ENCODE results near the gene FCHSD1.

Gene FCHSD1

DNA sequence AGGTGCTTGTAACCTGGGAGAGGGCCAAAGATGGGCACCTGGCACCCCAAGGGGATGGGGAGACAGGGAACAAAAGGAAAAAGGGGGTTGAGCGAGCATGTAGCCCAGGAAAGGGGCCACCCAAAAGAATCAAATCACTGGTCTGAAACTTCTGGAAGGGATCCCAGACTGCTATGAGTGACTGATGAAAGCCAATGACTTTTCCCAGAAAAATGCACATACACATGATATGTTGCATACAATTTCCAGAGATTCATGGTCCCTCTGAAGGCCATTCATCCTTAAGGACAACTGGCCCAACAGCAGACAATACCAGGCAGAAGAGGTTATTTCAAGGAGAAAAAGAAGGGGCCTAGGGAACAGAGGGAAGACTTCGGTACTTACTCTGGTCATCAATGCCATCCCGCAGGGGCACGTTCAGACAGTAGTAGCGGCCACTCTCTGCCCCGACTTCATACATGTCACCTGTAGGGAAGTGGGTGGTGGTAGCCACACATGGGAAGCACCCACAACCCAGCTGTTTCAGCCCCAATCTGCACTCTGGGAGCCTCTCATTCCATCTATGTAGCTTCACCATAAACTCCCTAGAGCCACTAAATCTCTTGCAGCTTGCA is 22.9 kb downstream of the FCHSD1 start:
- H4K91ac ChIP-seq (ENCODE audit: low read depth, low read length): no peak overlapping the region
- no peak overlapping the region for H3K27ac ChIP-seq (ENCODE audit: low read depth, low read length)
- H4K12ac ChIP-seq (ENCODE audit: low read depth, low read length): no peak overlapping the region
- H3K9ac ChIP-seq (ENCODE audit: low read length): no peak overlapping the region
- WGBS (ENCODE audit: extremely low coverage, insufficient coverage, insufficient read length): no CpG with 5 or more reads among the region's 6 CpGs
- no peak overlapping the region for H4K8ac ChIP-seq (ENCODE audit: low read depth, low read length)
- no peak overlapping the region for H2AFZ ChIP-seq (ENCODE audit: insufficient read depth, low read length, poor library complexity)
- no peak overlapping the region for H2BK120ac ChIP-seq (ENCODE audit: insufficient read depth, low read length, poor library complexity)
- no peaks in the 10 kb centered on the region for H3K4me1 ChIP-seq (ENCODE audit: control insufficient read depth in 1 of 2, insufficient read depth in 2 of 2, low read length in 2 of 2)
- H2BK12ac ChIP-seq (ENCODE audit: low read length): no peak overlapping the region
- no peaks in the 10 kb centered on the region for H3K79me2 ChIP-seq (ENCODE audit: control insufficient read depth, insufficient read depth, low read length, poor library complexity)
- H3K18ac ChIP-seq (ENCODE audit: low read length): no peak overlapping the region
- no peak overlapping the region for H3K14ac ChIP-seq (ENCODE audit: low read length)
- H3K36me3 ChIP-seq (ENCODE audit: control insufficient read depth in 1 of 2, insufficient read depth in 2 of 2, low read length in 2 of 2): peaks cover 36 to 48% of the 10 kb centered on the region in 2 experiments
- H3K4me2 ChIP-seq (ENCODE audit: low read length): no peak overlapping the region
- no peak overlapping the region for H3K4me3 ChIP-seq (ENCODE audit: low read depth, low read length)
- H3K9me3 ChIP-seq (ENCODE audit: insufficient read depth, low read depth, low read length): no peaks in the 10 kb centered on the region
- H3K4ac ChIP-seq (ENCODE audit: low read depth, low read length): no peak overlapping the region
- no peak overlapping the region for H3K23ac ChIP-seq (ENCODE audit: low read length)
- H2AK5ac ChIP-seq (ENCODE audit: low read length): no peak overlapping the region
- no peak overlapping the region for H2BK5ac ChIP-seq (ENCODE audit: low read depth, low read length, poor library complexity)
- no peak for DNase-seq
- no peaks in the 10 kb centered on the region for H3K27me3 ChIP-seq (ENCODE audit: insufficient read depth, low read length)
- H3K79me1 ChIP-seq (ENCODE audit: low read length): no peaks in the 10 kb centered on the region

DNA sequence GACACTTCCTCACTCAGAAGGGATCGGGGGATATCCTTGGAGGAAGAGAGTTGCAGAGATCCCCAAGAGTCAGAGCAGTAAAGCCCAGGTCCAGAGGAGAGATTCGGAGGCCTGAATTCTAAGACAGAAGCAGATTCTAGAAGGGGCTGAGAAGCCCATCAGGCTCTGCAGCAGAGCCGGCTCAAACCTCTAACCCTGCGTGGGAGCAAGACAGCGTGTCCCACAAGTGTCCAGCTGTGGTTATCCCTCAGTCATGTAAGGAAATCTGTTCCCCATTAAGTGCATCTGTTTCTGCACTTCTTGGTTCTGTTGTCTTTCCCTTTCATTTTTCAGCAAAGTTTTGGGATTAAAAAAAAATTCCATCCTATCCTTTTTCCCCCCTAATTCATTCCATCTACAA is 27.6 kb downstream of the FCHSD1 start:
- Histone ChIP-seq H3K4ac (ENCODE audit: low read depth, low read length) (no peak overlapping the region), H4K91ac (ENCODE audit: low read depth, low read length) (no peak overlapping the region), H4K12ac (ENCODE audit: low read depth, low read length) (no peak overlapping the region), H2AFZ (ENCODE audit: insufficient read depth, low read length, poor library complexity) (no peak overlapping the region), H3K27ac (ENCODE audit: low read depth, low read length) (no peak overlapping the region), H2BK12ac (ENCODE audit: low read length) (no peak overlapping the region), H3K23ac (ENCODE audit: low read length) (no peak overlapping the region), H3K79me2 (ENCODE audit: control insufficient read depth, insufficient read depth, low read length, poor library complexity) (peaks cover 1% of the 10 kb centered on the region), H3K9me3 (ENCODE audit: insufficient read depth, low read depth, low read length) (no peaks in the 10 kb centered on the region), H3K4me2 (ENCODE audit: low read length) (no peak overlapping the region), H3K79me1 (ENCODE audit: low read length) (peaks cover 1% of the 10 kb centered on the region), H3K36me3 (ENCODE audit: control insufficient read depth in 1 of 2, insufficient read depth in 2 of 2, low read length in 2 of 2) (peaks cover 34 to 45% of the 10 kb centered on the region in 2 experiments), H3K14ac (ENCODE audit: low read length) (no peak overlapping the region), H2BK5ac (ENCODE audit: low read depth, low read length, poor library complexity) (no peak overlapping the region), H2AK5ac (ENCODE audit: low read length) (no peak overlapping the region), H3K4me1 (ENCODE audit: control insufficient read depth in 1 of 2, insufficient read depth in 2 of 2, low read length in 2 of 2) (no peaks in the 10 kb centered on the region), H2BK120ac (ENCODE audit: insufficient read depth, low read length, poor library complexity) (no peak overlapping the region), H3K9ac (ENCODE audit: low read length) (no peak overlapping the region), H3K27me3 (ENCODE audit: insufficient read depth, low read length) (no peaks in the 10 kb centered on the region), H3K18ac (ENCODE audit: low read length) (no peak overlapping the region), H3K4me3 (ENCODE audit: low read depth, low read length) (no peak overlapping the region), H4K8ac (ENCODE audit: low read depth, low read length) (no peak overlapping the region)
- no peak for DNase-seq
- no CpG with 5 or more reads among the region's 5 CpGs for WGBS (ENCODE audit: extremely low coverage, insufficient coverage, insufficient read length)

DNA sequence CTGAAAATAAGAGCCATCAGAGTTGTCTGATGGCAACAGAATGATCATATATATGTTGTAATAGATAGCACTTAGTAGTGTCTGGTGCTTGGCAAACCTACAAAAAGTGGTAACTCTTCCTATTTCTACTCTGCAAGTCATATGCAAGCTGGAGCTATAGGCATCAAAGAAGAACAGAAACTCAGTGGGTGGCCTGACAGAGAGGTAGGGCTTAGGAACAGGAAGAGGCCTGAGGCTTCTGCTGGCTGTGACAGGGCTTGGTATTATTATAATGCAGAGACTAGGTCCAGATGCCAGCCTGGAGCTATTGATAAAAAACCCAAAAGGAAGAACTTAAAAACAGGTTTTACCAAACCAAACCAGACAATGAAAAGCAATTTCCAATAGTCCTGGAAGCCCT is 28.0 kb downstream of the FCHSD1 start:
- H2AK5ac ChIP-seq (ENCODE audit: low read length): no peak overlapping the region
- no peak overlapping the region for H3K4ac ChIP-seq (ENCODE audit: low read depth, low read length)
- peaks cover 31 to 40% of the 10 kb centered on the region in 2 experiments for H3K36me3 ChIP-seq (ENCODE audit: control insufficient read depth in 1 of 2, insufficient read depth in 2 of 2, low read length in 2 of 2)
- no peak overlapping the region for H2BK120ac ChIP-seq (ENCODE audit: insufficient read depth, low read length, poor library complexity)
- no peaks in the 10 kb centered on the region for H3K9me3 ChIP-seq (ENCODE audit: insufficient read depth, low read depth, low read length)
- H4K91ac ChIP-seq (ENCODE audit: low read depth, low read length): no peak overlapping the region
- H3K9ac ChIP-seq (ENCODE audit: low read length): no peak overlapping the region
- peaks cover 5% of the 10 kb centered on the region for H3K79me1 ChIP-seq (ENCODE audit: low read length)
- no peak overlapping the region for H4K12ac ChIP-seq (ENCODE audit: low read depth, low read length)
- no peak overlapping the region for H3K4me2 ChIP-seq (ENCODE audit: low read length)
- H3K14ac ChIP-seq (ENCODE audit: low read length): no peak overlapping the region
- no peak for DNase-seq
- no peak overlapping the region for H2BK5ac ChIP-seq (ENCODE audit: low read depth, low read length, poor library complexity)
- H3K27me3 ChIP-seq (ENCODE audit: insufficient read depth, low read length): no peaks in the 10 kb centered on the region
- H3K4me3 ChIP-seq (ENCODE audit: low read depth, low read length): no peak overlapping the region
- no peak overlapping the region for H3K18ac ChIP-seq (ENCODE audit: low read length)
- H3K4me1 ChIP-seq (ENCODE audit: control insufficient read depth in 1 of 2, insufficient read depth in 2 of 2, low read length in 2 of 2): no peaks in the 10 kb centered on the region
- no peak overlapping the region for H3K23ac ChIP-seq (ENCODE audit: low read length)
- no peak overlapping the region for H2AFZ ChIP-seq (ENCODE audit: insufficient read depth, low read length, poor library complexity)
- H4K8ac ChIP-seq (ENCODE audit: low read depth, low read length): no peak overlapping the region
- H2BK12ac ChIP-seq (ENCODE audit: low read length): no peak overlapping the region
- H3K79me2 ChIP-seq (ENCODE audit: control insufficient read depth, insufficient read depth, low read length, poor library complexity): peaks cover 5% of the 10 kb centered on the region
- H3K27ac ChIP-seq (ENCODE audit: low read depth, low read length): no peak overlapping the region

DNA sequence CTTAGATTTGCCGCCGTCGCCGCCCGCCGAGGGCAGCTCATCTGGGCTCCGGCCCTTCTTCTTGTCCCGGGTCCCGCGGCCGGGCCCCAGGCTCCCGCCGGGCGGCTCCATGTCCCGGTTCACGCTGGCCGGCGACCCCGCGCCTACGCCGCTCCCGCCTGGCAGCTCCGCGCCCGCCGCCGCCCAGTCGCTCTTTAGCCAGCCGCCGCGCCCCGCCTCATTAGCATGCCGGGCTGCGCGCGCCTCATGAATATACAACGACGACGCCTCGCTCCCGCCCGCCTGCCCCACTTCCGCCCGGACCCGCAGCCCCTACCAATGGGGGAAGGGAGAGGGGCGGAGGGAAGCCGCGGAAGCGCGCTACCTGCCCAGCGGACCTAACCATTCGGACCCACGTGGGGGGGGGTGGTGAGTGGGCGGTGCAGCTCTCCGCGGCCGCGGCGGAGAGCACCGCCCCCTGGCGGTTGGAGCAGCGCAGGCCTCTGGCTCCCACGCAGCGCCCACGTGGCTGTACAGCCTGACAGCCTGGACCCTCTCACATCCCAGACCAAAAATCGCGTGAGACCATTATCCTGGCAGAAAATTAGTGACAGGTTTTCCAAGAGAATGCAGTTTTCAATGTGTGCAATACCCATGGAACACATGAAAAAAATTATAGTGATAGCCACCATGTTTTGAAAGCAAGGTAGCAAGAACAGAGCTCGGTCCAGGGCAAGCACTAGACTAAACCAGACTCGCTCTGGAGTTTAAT is 32.2 kb downstream of the FCHSD1 start, which contains the start of gene DIAPH1:
DIAPH1 (minus strand) TSS at position 197 of the 751 bp plus-strand sequence; CDS start at position 111, 86 bp downstream.
- no peaks in the 10 kb centered on the region for H3K9me3 ChIP-seq (ENCODE audit: insufficient read depth, low read depth, low read length)
- peaks cover 11 to 20% of the 10 kb centered on the region in 2 experiments for H3K36me3 ChIP-seq (ENCODE audit: control insufficient read depth in 1 of 2, insufficient read depth in 2 of 2, low read length in 2 of 2)
- peak within 1 kb of the TSS; percentile 53 for H3K4ac ChIP-seq (ENCODE audit: low read depth, low read length)
- H3K79me1 ChIP-seq (ENCODE audit: low read length): peaks cover 5% of the 10 kb centered on the region
- H4K91ac ChIP-seq (ENCODE audit: low read depth, low read length): peak within 1 kb of the TSS; percentile 28
- H2AFZ ChIP-seq (ENCODE audit: insufficient read depth, low read length, poor library complexity): peak within 1 kb of the TSS; percentile 12
- no peak within 1 kb of the TSS for H2AK5ac ChIP-seq (ENCODE audit: low read length)
- peak within 1 kb of the TSS; percentile 72 for H3K4me2 ChIP-seq (ENCODE audit: low read length)
- WGBS (ENCODE audit: extremely low coverage, insufficient coverage, insufficient read length): no CpG with 5 or more reads among the region's 70 CpGs
- peak within 1 kb of the TSS; percentile 96 for H3K9ac ChIP-seq (ENCODE audit: low read length)
- H3K27ac ChIP-seq (ENCODE audit: low read depth, low read length): peak within 1 kb of the TSS; percentile 87
- H3K23ac ChIP-seq (ENCODE audit: low read length): no peak within 1 kb of the TSS
- peak within 1 kb of the TSS; percentile 38 for H3K14ac ChIP-seq (ENCODE audit: low read length)
- H3K27me3 ChIP-seq (ENCODE audit: insufficient read depth, low read length): no peaks in the 10 kb centered on the region
- no peak within 1 kb of the TSS for H2BK12ac ChIP-seq (ENCODE audit: low read length)
- H4K12ac ChIP-seq (ENCODE audit: low read depth, low read length): peak within 1 kb of the TSS; percentile 43
- peak within 1 kb of the TSS; percentile 78 for H2BK5ac ChIP-seq (ENCODE audit: low read depth, low read length, poor library complexity)
- H3K18ac ChIP-seq (ENCODE audit: low read length): peak within 1 kb of the TSS; percentile 54
- peaks cover 13% of the 10 kb centered on the region for H3K79me2 ChIP-seq (ENCODE audit: control insufficient read depth, insufficient read depth, low read length, poor library complexity)
- peak within 1 kb of the TSS; percentile 13 for H4K8ac ChIP-seq (ENCODE audit: low read depth, low read length)
- H3K4me3 ChIP-seq (ENCODE audit: low read depth, low read length): peak within 1 kb of the TSS; percentile 87
- H3K4me1 ChIP-seq (ENCODE audit: control insufficient read depth in 1 of 2, insufficient read depth in 2 of 2, low read length in 2 of 2): no peaks in the 10 kb centered on the region
- peak; percentile 97 for DNase-seq
- peak within 1 kb of the TSS; percentile 45 for H2BK120ac ChIP-seq (ENCODE audit: insufficient read depth, low read length, poor library complexity)

All from trophoblast cell (in vitro differentiated cells and primary cell).